ENCODE measurements around the gene DNAH11. TPM values are rescaled to one million over a fixed set of nuclear protein-coding genes. Genes with fewer than 3 reads are reported as not detected.
"Not testable (repeated sequence)": the region's sequence is repeated elsewhere in the genome, so short reads cannot be mapped to it uniquely, and the experiment has no call there.

Gene DNAH11
- total RNA-seq, 1 experiment from 2014 or later: 0.15 TPM

DNA sequence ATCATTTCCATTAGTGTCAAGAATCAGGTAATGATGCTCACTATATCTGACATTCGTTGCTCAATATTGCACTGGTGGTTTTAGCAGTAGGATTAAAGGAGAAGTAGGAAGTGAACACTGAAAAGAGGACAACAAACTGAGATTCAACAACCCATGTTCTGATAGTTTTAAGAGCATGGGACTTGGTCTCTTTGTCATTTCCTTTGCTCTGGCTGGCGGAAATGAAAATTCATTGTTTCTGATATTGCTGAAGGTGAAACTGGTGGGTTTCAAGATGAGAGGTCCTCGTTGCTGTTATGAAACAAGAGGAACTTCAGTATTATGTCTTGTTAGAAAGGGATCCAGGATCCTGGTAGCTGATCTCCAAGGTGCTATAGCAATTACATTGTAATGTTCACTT lies 129.0 kb downstream of the DNAH11 start:
- CTCF ChIA-PET: no interaction called here
- no TSS peak for BruUV-seq (replicated peaks)

GRCh38 chr7:21675255-21675654 lies 132.4 kb downstream of the DNAH11 start:
- no TSS peak for BruUV-seq (replicated peaks)
- H3K4me1 ChIP-seq (ENCODE audit: control insufficient read depth, insufficient read depth, low read length): no peaks in the 10 kb centered on the region
- H3K27me3 ChIP-seq (ENCODE audit: control insufficient read depth, insufficient read depth, low read length): no peaks in the 10 kb centered on the region
- CTCF ChIA-PET: no interaction called here
- H3K36me3 ChIP-seq (ENCODE audit: control insufficient read depth, insufficient read depth, low read length): no peaks in the 10 kb centered on the region
- in situ Hi-C loops (cut with HindIII; ENCODE audit: low pct_unique_long_range_greater_than_20kb, low sequenced_read_pairs) (no loop called here), intact Hi-C loops (cut with micrococcal nuclease; ENCODE audit: unreplicated experiment) (no loop called here)
- no peak for ATAC-seq
- POLR2A ChIA-PET: no interaction called here
- TF ChIP-seq TCF7L2 (IDR thresholded peaks at IDR 0.05; ENCODE audit: low read depth, low read length) (no peak), CTCF (IDR thresholded peaks at IDR 0.05) (no peak), SIN3A (IDR thresholded peaks at IDR 0.05; ENCODE audit: borderline replicate concordance, insufficient read depth, low read depth, low read length) (no peak), REST (IDR thresholded peaks at IDR 0.05; ENCODE audit: insufficient read depth in 1 of 2, low read depth in 2 of 2, low read length in 1 of 2) (no peak), POLR2AphosphoS5 (IDR thresholded peaks at IDR 0.05; ENCODE audit: low read depth, low read length) (no peak)
- H3K27ac ChIP-seq (ENCODE audit: low read length): no peak overlapping the region
- DNase-seq (ENCODE audit: low read depth, low spot score): no peak
- H3K9me3 ChIP-seq (ENCODE audit: control insufficient read depth, insufficient read depth, low read depth, low read length): 0 out of 2 replicates have a peak, but pooled peaks cover 9% of the 10 kb centered on the region
- no peak overlapping the region for H3K4me3 ChIP-seq (ENCODE audit: low read depth in 2 of 2, low read length in 2 of 2)

More for the DNA sequence above, 129.0 kb downstream of the DNAH11 start:
- Histone ChIP-seq H3K4me1 (ENCODE audit: control insufficient read depth, insufficient read depth, low read length) (no peaks in the 10 kb centered on the region), H3K27me3 (ENCODE audit: control insufficient read depth, insufficient read depth, low read length) (no peaks in the 10 kb centered on the region), H3K4me3 (ENCODE audit: low read depth in 2 of 2, low read length in 2 of 2) (no peak overlapping the region), H3K27ac (ENCODE audit: low read length) (no peak overlapping the region), H3K36me3 (ENCODE audit: control insufficient read depth, insufficient read depth, low read length) (no peaks in the 10 kb centered on the region), H3K9me3 (ENCODE audit: control insufficient read depth, insufficient read depth, low read depth, low read length) (no peaks in the 10 kb centered on the region)
- in situ Hi-C loops (cut with HindIII; ENCODE audit: low pct_unique_long_range_greater_than_20kb, low sequenced_read_pairs) (no loop called here), intact Hi-C loops (cut with micrococcal nuclease; ENCODE audit: unreplicated experiment) (no loop called here)
- POLR2A ChIA-PET: no interaction called here
- ATAC-seq (no peak), DNase-seq (ENCODE audit: low read depth, low spot score) (no peak)
- TF ChIP-seq POLR2AphosphoS5 (IDR thresholded peaks at IDR 0.05; ENCODE audit: low read depth, low read length): no peak

- Histone ChIP-seq H3K4me1 (ENCODE audit: control insufficient read depth, insufficient read depth, low read length) (no peaks in the 10 kb centered on the region), H3K27me3 (ENCODE audit: control insufficient read depth, insufficient read depth, low read length) (no peaks in the 10 kb centered on the region), H3K4me3 (ENCODE audit: low read depth in 2 of 2, low read length in 2 of 2) (no peak overlapping the region), H3K9me3 (ENCODE audit: control insufficient read depth, insufficient read depth, low read depth, low read length) (no peaks in the 10 kb centered on the region), H3K36me3 (ENCODE audit: control insufficient read depth, insufficient read depth, low read length) (no peaks in the 10 kb centered on the region; the same call in 1 of the 2 replicates), H3K27ac (ENCODE audit: low read length) (no peak overlapping the region)
- peak; percentile 26; the same call in 1 of the 2 replicates for TF ChIP-seq CTCF (IDR thresholded peaks at IDR 0.05)
- TF ChIP-seq POLR2AphosphoS5 (IDR thresholded peaks at IDR 0.05; ENCODE audit: low read depth, low read length): no peak
- TF ChIP-seq SIN3A (IDR thresholded peaks at IDR 0.05; ENCODE audit: borderline replicate concordance, insufficient read depth, low read depth, low read length): no peak
- no peak for TF ChIP-seq TCF7L2 (IDR thresholded peaks at IDR 0.05; ENCODE audit: low read depth, low read length)
- no peak for TF ChIP-seq REST (IDR thresholded peaks at IDR 0.05; ENCODE audit: insufficient read depth in 1 of 2, low read depth in 2 of 2, low read length in 1 of 2)
- ChIA-PET POLR2A (no interaction called here), CTCF (no interaction called here)
- in situ Hi-C loops (cut with HindIII; ENCODE audit: low pct_unique_long_range_greater_than_20kb, low sequenced_read_pairs) (no loop called here), intact Hi-C loops (cut with micrococcal nuclease; ENCODE audit: unreplicated experiment) (no loop called here)
- no peak for ATAC-seq
- BruUV-seq (replicated peaks): no TSS peak
- DNase-seq (ENCODE audit: low read depth, low spot score): peak; percentile 5
These were observed 147.9 kb downstream of the DNAH11 start for GRCh38 chr7:21690705-21691104.

DNA sequence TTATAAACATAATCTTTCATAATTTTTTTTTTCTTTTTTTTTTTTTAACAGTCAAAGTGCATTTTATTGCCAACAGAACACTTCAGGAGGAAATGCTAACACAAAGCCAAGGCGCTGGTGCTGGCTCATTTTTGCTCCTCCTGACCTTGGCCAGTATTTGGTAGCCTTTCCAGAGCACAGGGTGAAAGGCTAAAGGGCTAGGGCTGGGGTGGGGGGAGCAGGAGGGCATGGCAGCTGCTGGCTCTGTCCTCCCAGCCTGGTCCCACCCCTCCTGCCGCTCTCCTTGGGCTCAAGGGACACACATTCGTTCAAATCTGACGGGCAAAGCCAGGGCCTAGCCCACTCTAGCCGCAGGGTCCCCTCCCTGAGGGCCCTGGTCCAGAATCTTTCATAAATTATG lies 148.3 kb downstream of the DNAH11 start:
- BruUV-seq (replicated peaks); H3K36me3 ChIP-seq (ENCODE audit: control insufficient read depth, insufficient read depth, low read length); CTCF ChIA-PET; H3K27me3 ChIP-seq (ENCODE audit: control insufficient read depth, insufficient read depth, low read length); in situ Hi-C loops (cut with HindIII; ENCODE audit: low pct_unique_long_range_greater_than_20kb, low sequenced_read_pairs); H3K9me3 ChIP-seq (ENCODE audit: control insufficient read depth, insufficient read depth, low read depth, low read length); DNase-seq (ENCODE audit: low read depth, low spot score); intact Hi-C loops (cut with micrococcal nuclease; ENCODE audit: unreplicated experiment); H3K4me3 ChIP-seq (ENCODE audit: low read depth in 2 of 2, low read length in 2 of 2); POLR2A ChIA-PET; H3K27ac ChIP-seq (ENCODE audit: low read length); H3K4me1 ChIP-seq (ENCODE audit: control insufficient read depth, insufficient read depth, low read length): not testable (repeated sequence)
- ATAC-seq: peak; percentile 68

All from Panc1 (cell line).